ENCODE results near the gene AKAP8L. TPM values are rescaled to one million over a fixed set of nuclear protein-coding genes. Genes with fewer than 3 reads are reported as not detected.

The AKAP8L gene
- total and polyA plus RNA-seq, 4 experiments from 2014 or later = 31.4 to 182 (median 119) TPM

DNA sequence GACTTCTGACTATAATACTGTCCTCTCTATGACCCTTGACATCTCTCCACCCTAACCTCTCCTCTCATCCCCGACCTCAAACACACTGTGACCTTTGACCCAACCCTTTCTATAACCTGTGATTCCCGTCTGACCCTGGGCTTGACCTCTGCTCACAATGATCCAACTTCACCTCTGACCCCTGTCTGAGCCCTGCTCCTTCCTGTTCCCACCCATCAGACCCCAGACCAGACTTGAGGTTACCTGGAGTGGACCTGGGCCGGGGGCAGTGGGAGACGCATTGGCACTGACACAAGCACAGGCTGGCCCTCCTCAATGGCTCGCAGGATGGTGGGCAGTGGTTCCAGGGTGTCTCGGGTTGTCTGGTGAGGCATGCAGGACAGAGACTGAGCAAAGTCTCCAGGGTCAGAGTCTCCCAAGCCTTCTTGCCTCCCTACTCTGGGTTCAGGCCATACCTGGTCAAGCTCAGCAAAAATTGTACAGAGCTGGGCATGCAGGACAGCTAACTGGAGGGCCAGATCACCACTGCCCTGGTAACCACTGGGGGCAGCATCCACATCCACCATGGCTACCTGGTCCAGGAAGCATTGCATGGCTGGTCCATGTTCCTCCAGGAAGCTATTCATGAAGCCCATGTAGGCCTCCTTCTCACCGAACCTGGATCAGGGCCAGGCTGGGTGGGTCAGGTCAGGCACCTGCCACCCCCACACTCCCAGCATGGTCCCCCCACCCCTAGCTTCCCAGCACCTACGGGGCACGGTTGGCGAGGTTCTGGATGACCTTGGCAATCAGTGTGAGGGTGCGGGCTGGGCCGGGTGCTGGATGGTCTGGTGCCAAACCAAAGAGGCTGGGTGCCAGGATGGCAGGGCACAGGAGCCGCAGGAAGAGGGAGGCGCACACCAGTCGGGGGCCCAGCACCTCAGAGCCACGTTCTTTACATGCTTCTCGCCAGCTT is 35.4 kb upstream of the AKAP8L start:
- H3K36me3 Mint-ChIP-seq = peaks cover 40 to 53% of the 10 kb centered on the region in 2 donors
- peaks cover 11 to 32% (median 23%) of the 10 kb centered on the region in 4 donors for H3K4me1 Mint-ChIP-seq
- no peak overlapping the region for H3K4me3 Mint-ChIP-seq
- Histone ChIP-seq H3K4me3 (ENCODE audit: low read length in 2 of 2) (no peak overlapping the region), H3K4me1 (ENCODE audit: insufficient read depth, low read length) (peaks cover 22% of the 10 kb centered on the region), H3K27me3 (ENCODE audit: insufficient read depth, low read length) (no peaks in the 10 kb centered on the region), H3K27ac (ENCODE audit: low read depth, low read length) (no peak overlapping the region), H3K9me3 (ENCODE audit: control insufficient read depth in 1 of 2, low read length in 2 of 2) (no peaks in the 10 kb centered on the region), H3K36me3 (ENCODE audit: insufficient read depth, low read length) (peaks cover 52% of the 10 kb centered on the region)
- POLR2A ChIA-PET (ENCODE audit: partially characterized antibody) = interaction anchor here (0.6 to 9.0 kb wide), 5 partner anchors 11 to 102 kb away, joined by 3 to 180 read pairs (median 5); partner anchors contain the start of gene RASAL3
- CTCF ChIA-PET (ENCODE audit: partially characterized antibody) = interaction anchor here (0.9 to 1.5 kb wide), 6 partner anchors 9 to 101 kb away, joined by 3 to 5 read pairs (median 4); no protein-coding TSS in a partner anchor
- no peaks in the 10 kb centered on the region for H3K27me3 Mint-ChIP-seq
- no peak for DNase-seq
- intact Hi-C loops (cut with micrococcal nuclease) = no loop called here
- H3K27ac Mint-ChIP-seq = peak overlapping the region in 6 of 7 donors; percentile 9 to 91 (median 62)
- peaks cover 0 to 2% (median 0%) of the 10 kb centered on the region in 8 donors for H3K9me3 Mint-ChIP-seq

DNA sequence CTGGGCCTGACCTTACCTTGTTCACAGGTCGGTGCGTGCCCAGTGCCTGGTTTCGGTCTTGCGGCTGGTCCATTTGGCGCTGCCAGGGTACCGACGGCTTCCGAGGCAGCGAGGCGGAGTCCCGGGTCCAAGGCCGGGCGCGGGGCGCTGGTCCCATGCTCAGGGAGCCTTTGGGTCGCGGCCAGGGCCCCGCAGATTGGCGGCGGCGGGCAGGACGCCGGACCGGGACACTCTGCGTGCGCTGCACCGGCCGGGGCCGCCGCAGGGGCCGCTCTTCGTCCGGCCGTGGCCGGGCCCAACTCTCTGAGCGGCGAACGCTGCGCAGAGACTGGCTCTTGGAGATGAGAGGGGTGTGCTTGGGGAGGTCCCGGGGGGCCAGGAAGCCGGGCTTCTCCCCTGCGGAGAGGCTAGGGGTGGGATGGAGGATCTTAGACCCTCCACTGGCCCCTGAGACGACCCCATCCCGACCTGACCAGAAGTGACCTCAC is 34.3 kb upstream of the AKAP8L start:
- no peaks in the 10 kb centered on the region for H3K27me3 Mint-ChIP-seq
- Histone ChIP-seq H3K4me3 (ENCODE audit: low read length in 2 of 2) (no peak overlapping the region), H3K9me3 (ENCODE audit: control insufficient read depth in 1 of 2, low read length in 2 of 2) (no peaks in the 10 kb centered on the region), H3K4me1 (ENCODE audit: insufficient read depth, low read length) (peaks cover 27% of the 10 kb centered on the region), H3K36me3 (ENCODE audit: insufficient read depth, low read length) (peaks cover 48% of the 10 kb centered on the region), H3K27me3 (ENCODE audit: insufficient read depth, low read length) (no peaks in the 10 kb centered on the region), H3K27ac (ENCODE audit: low read depth, low read length) (no peak overlapping the region)
- intact Hi-C loops (cut with micrococcal nuclease) = no loop called here
- H3K4me1 Mint-ChIP-seq = peaks cover 13 to 39% (median 25%) of the 10 kb centered on the region in 4 donors
- ChIA-PET POLR2A (ENCODE audit: partially characterized antibody) (interaction anchor here (1.5 to 9.0 kb wide), 3 partner anchors 12 to 98 kb away, joined by 8 to 180 read pairs (median 28); partner anchors contain the start of genes AKAP8L and RASAL3), CTCF (ENCODE audit: partially characterized antibody) (interaction anchor here (1.3 to 2.0 kb wide), 3 partner anchors 34 to 102 kb away, joined by 4 to 11 read pairs (median 5); partner anchors contain the start of gene AKAP8L)
- H3K36me3 Mint-ChIP-seq = peaks cover 42 to 52% of the 10 kb centered on the region in 2 donors
- no peak for DNase-seq
- H3K9me3 Mint-ChIP-seq = peaks cover 0 to 2% (median 0%) of the 10 kb centered on the region in 8 donors
- H3K27ac Mint-ChIP-seq = peak overlapping the region in 3 of 7 donors; percentile 9 to 84 (median 52)
- H3K4me3 Mint-ChIP-seq = no peak overlapping the region

DNA sequence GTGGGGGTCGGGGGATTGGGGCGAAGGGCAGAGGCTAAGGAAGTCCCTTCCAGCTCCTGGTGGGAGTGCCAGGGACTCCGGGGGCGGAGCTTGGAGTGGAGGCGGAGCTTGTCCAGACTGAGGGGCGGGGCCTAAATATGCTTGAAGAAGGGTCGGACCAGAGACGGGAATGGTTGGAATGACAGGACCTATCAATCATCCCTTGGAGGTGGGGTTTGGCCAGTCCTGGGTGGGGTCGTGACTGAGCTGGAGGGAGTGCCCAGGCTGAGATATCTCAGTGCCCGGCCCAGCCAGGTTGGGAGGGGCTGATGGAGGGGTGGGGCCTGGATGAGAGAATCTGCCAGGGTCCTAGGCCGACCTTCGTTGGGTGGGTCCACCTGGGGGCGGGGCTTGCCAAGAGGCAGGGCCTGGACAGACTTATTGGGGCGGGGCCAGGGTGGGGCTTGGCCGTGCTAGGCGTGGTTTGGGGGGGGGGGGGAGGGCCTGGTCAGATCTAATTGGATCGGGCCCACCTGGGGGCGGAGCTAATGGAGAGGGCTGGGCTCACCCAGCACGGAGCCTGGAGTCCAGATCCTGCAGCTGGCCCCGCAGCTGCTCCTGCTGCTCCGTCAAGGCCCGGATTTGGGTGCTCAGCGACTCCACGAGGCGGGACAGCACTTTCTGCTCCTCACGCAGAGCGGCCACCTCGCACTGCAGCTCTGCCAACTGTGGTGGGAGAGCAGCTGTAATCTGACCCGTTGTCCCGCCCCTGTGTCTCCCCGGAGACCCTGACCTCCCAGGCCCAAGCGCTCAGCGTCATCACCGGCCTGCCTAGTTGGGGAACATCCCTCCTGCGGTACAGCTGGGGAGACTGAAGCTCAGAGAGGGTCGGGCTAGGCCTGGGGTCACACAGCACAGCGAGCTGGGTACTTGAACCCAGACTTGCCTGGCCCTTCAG is 33.6 kb upstream of the AKAP8L start:
- no peak overlapping the region for H3K27ac ChIP-seq (ENCODE audit: low read depth, low read length)
- intact Hi-C loops (cut with micrococcal nuclease) = loop anchor here (1.0 kb wide), 1 partner anchor 34 kb away; the partner anchor contains the start of gene AKAP8L

DNA sequence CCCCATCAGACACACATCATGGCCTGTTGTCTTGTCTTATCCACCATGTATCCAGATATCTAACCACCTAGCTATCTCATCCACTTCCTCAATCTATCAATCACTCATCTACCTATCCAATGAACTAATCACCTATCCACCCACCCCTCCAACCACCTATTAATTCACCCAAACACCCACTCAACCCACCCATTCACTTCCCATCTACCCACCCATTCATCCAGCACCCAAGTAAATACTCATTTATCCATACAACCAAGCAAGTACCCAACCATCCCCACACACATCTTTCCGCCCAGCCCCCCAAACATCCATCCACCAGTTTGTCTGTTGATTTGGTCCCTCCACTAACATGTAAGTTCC is 31.7 kb upstream of the AKAP8L start:
- intact Hi-C loops (cut with micrococcal nuclease) = loop anchor here (1.0 to 2.0 kb wide), 2 partner anchors 14 to 18 kb away; partner anchors contain the start of gene RASAL3
- no peak for DNase-seq
- POLR2A ChIA-PET (ENCODE audit: partially characterized antibody) = interaction anchor here (0.9 to 9.0 kb wide), 9 partner anchors 9 to 917 kb away, joined by 3 to 180 read pairs (median 15); partner anchors contain the start of genes AKAP8, AKAP8L and RASAL3
- H3K9me3 ChIP-seq (ENCODE audit: control insufficient read depth in 1 of 2, low read length in 2 of 2) = no peaks in the 10 kb centered on the region
- H3K27me3 ChIP-seq (ENCODE audit: insufficient read depth, low read length) = no peaks in the 10 kb centered on the region
- H3K36me3 Mint-ChIP-seq = peaks cover 31 to 38% of the 10 kb centered on the region in 2 donors
- CTCF ChIA-PET (ENCODE audit: partially characterized antibody) = interaction anchor here (0.8 to 4.2 kb wide), 3 partner anchors 31 to 104 kb away, joined by 3 to 17 read pairs (median 3); partner anchors contain the start of gene AKAP8L
- no peak overlapping the region for H3K4me3 ChIP-seq (ENCODE audit: low read length in 2 of 2)
- peak overlapping the region; percentile 89 to 98 (median 97) for H3K27ac Mint-ChIP-seq
- peak overlapping the region; percentile 78 to 91 (median 85) for H3K4me3 Mint-ChIP-seq
- H3K27ac ChIP-seq (ENCODE audit: low read depth, low read length) = peak overlapping the region; percentile 57
- peaks cover 0 to 2% (median 0%) of the 10 kb centered on the region in 8 donors for H3K9me3 Mint-ChIP-seq
- peaks cover 28% of the 10 kb centered on the region for H3K36me3 ChIP-seq (ENCODE audit: insufficient read depth, low read length)
- peaks cover 21% of the 10 kb centered on the region for H3K4me1 ChIP-seq (ENCODE audit: insufficient read depth, low read length)
- H3K4me1 Mint-ChIP-seq = peaks cover 13 to 36% (median 29%) of the 10 kb centered on the region in 4 donors
- no peaks in the 10 kb centered on the region for H3K27me3 Mint-ChIP-seq

More for the DNA sequence above, 33.6 kb upstream of the AKAP8L start:
- POLR2A ChIA-PET (ENCODE audit: partially characterized antibody) = interaction anchor here (1.5 to 9.0 kb wide), 4 partner anchors 13 to 99 kb away, joined by 8 to 180 read pairs (median 24); partner anchors contain the start of genes AKAP8L and RASAL3
- peaks cover 42% of the 10 kb centered on the region for H3K36me3 ChIP-seq (ENCODE audit: insufficient read depth, low read length)
- H3K4me1 ChIP-seq (ENCODE audit: insufficient read depth, low read length) = peaks cover 27% of the 10 kb centered on the region
- no peak for DNase-seq
- no peaks in the 10 kb centered on the region for H3K9me3 ChIP-seq (ENCODE audit: control insufficient read depth in 1 of 2, low read length in 2 of 2)
- no peak overlapping the region for H3K4me3 ChIP-seq (ENCODE audit: low read length in 2 of 2)
- Mint-ChIP-seq H3K9me3 (peaks cover 0 to 2% (median 0%) of the 10 kb centered on the region in 8 donors), H3K36me3 (peaks cover 38 to 48% of the 10 kb centered on the region in 2 donors), H3K27me3 (no peaks in the 10 kb centered on the region), H3K27ac (peak overlapping the region in 2 of 7 donors; percentile 36 to 89), H3K4me1 (peaks cover 13 to 36% (median 27%) of the 10 kb centered on the region in 4 donors), H3K4me3 (no peak overlapping the region)
- no peaks in the 10 kb centered on the region for H3K27me3 ChIP-seq (ENCODE audit: insufficient read depth, low read length)
- CTCF ChIA-PET (ENCODE audit: partially characterized antibody) = interaction anchor here (1.3 to 2.0 kb wide), 4 partner anchors 10 to 103 kb away, joined by 4 to 11 read pairs (median 4); partner anchors contain the start of gene AKAP8L

DNA sequence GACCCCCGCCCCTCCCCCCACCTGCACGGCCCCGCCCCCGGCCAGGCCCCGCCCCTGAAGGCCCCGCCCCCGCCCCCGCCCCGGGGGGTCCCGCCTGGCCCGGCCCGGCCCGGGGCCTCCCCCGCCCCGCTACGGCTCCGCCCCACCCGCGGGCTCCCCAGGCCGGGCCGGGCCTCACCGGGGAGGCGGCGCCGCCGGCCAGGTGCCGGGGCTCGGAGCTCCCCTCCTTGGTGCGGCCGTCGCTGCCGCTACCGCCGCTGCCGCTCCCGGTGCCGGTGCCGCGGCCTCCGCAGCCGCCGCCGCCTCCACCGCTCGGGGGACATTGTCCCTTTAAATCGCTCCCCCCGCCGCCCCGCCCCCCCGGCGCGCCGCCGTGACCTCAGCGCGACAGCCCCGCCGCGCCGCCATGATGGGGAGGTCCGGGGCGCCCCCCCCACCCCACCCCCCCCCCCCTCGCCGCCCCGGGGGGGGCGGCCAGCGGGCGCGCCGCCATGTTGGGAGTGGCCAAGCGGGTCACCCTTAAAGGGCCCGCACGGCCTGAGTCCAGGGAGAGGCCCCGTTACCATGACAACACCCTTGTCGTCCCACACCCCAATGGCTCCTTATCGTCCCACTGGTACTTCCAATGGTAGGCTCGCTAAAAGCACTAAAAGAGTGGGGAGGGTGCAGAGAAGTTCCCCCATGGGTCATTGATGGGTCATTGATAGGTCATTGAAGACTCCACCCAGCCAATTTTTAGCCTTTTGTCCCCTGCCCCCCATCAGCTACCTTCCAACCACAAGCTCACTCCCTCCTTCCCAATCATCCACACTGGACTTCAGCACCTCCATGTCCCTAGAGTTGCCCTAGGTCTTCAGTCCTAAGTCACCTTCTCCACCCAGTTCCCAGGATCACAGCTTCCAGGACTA is 31.1 kb upstream of the AKAP8L start, which contains the start of gene WIZ:
Gene WIZ (minus strand): TSS at position 337 of the 908 bp plus-strand sequence. CDS start 1,649 bp downstream, outside the sequence.
- H3K36me3 Mint-ChIP-seq = peaks cover 25 to 32% of the 10 kb centered on the region in 2 donors
- no peaks in the 10 kb centered on the region for H3K27me3 Mint-ChIP-seq
- Histone ChIP-seq H3K9me3 (ENCODE audit: control insufficient read depth in 1 of 2, low read length in 2 of 2) (no peaks in the 10 kb centered on the region), H3K36me3 (ENCODE audit: insufficient read depth, low read length) (peaks cover 21% of the 10 kb centered on the region), H3K4me1 (ENCODE audit: insufficient read depth, low read length) (peaks cover 21% of the 10 kb centered on the region), H3K27me3 (ENCODE audit: insufficient read depth, low read length) (no peaks in the 10 kb centered on the region), H3K27ac (ENCODE audit: low read depth, low read length) (peak within 1 kb of the TSS; percentile 57), H3K4me3 (ENCODE audit: low read length in 2 of 2) (peak within 1 kb of the TSS in 1 of 2 donors; percentile 63)
- ChIA-PET CTCF (ENCODE audit: partially characterized antibody) (interaction anchor here (0.8 to 4.2 kb wide), 3 partner anchors 31 to 105 kb away, joined by 3 to 17 read pairs (median 3); partner anchors contain the start of gene AKAP8L), POLR2A (ENCODE audit: partially characterized antibody) (interaction anchor here (0.6 to 9.0 kb wide), 10 partner anchors 8 to 918 kb away, joined by 3 to 180 read pairs (median 10); partner anchors contain the start of genes AKAP8, AKAP8L and RASAL3)
- peak; percentile 83 to 90 (median 86) for DNase-seq
- peak within 1 kb of the TSS; percentile 79 to 91 (median 85) for H3K4me3 Mint-ChIP-seq
- peaks cover 0 to 2% (median 0%) of the 10 kb centered on the region in 8 donors for H3K9me3 Mint-ChIP-seq
- peak within 1 kb of the TSS; percentile 89 to 98 (median 97) for H3K27ac Mint-ChIP-seq
- intact Hi-C loops (cut with micrococcal nuclease) = loop anchor here (1.0 to 2.0 kb wide), 2 partner anchors 14 to 17 kb away; partner anchors contain the start of gene RASAL3
- peaks cover 8 to 31% (median 24%) of the 10 kb centered on the region in 4 donors for H3K4me1 Mint-ChIP-seq

Measured in CD4-positive, alpha-beta memory T cell (primary cell).